A549 (cell line): ENCODE measurements around the gene DNAAF5.

Source experiments
- CEBPB ChIP-seq, 2 experiments: fragments of >200 bp in 1 of 2; sonication (Bioruptor Twin) in 1 of 2; formaldehyde crosslinking in 1 of 2; IDR thresholded peaks; 2 replicates each; pipeline ENCODE4 v1.6.1; 2012 to 2016
- CHD2 ChIP-seq: fragments of 150-350 bp; IDR thresholded peaks from 2 replicates; pipeline ENCODE4 v1.6.1; 2014; ENCODE audit warnings: low read length; ENCODE audit not compliant: partially characterized antibody
- CTCF ChIP-seq: fragments of >200 bp; sonication (Bioruptor Twin); formaldehyde crosslinking; IDR thresholded peaks from 3 replicates; pipeline ENCODE4 v1.5.1; 2016
- EP300 ChIP-seq, 2 experiments: fragments of >200 bp; sonication (Bioruptor Twin); formaldehyde crosslinking; IDR thresholded peaks; 2 replicates in 1 of 2; 3 replicates in 1 of 2; pipeline ENCODE4 v1.6.1; 2016 to 2017
- ESRRA ChIP-seq: fragments of 150-350 bp; IDR thresholded peaks from 2 replicates; pipeline ENCODE4 v1.6.1; 2014; ENCODE audit warnings: mild to moderate bottlenecking, low read length, borderline replicate concordance
- HOXB13 ChIP-seq: fragments of 250-450 bp; sonication (Bioruptor Pico); IDR thresholded peaks from 2 replicates; pipeline ENCODE4 v1.5.0; 2020; ENCODE audit warnings: low read depth, mild to moderate bottlenecking, moderate library complexity
- KDM5A ChIP-seq: fragments of 200-600 bp; sonication (generic); IDR thresholded peaks from 2 replicates; pipeline ENCODE4 v1.6.1; 2016; ENCODE audit warnings: antibody characterized with exemption, mild to moderate bottlenecking
- MAX ChIP-seq: IDR thresholded peaks from 2 replicates; pipeline ENCODE4 v1.6.1; 2012
- MAZ ChIP-seq: fragments of 150-350 bp; IDR thresholded peaks from 2 replicates; pipeline ENCODE4 v1.6.1; 2014; ENCODE audit warnings: antibody characterized with exemption, low read depth, low read length, borderline replicate concordance
- PBX3 ChIP-seq: IDR thresholded peaks from 2 replicates; pipeline ENCODE4 v1.6.1; 2012
- POLR2A ChIP-seq: IDR thresholded peaks from 2 replicates; pipeline ENCODE4 v1.6.1; 2012; ENCODE audit warnings: mild to moderate bottlenecking, low read length
- RAD21 ChIP-seq, 2 experiments: fragments of >200 bp in 1 of 2; sonication (Bioruptor Twin) in 1 of 2; formaldehyde crosslinking in 1 of 2; IDR thresholded peaks in 1 of 2; conservative IDR thresholded peaks in 1 of 2; 2 replicates in 1 of 2; 3 replicates in 1 of 2; pipeline ENCODE4 v1.6.1; 2012 to 2018; ENCODE audit warnings: inconsistent platforms in 1 of 2
- REST ChIP-seq: fragments of 200-600 bp; sonication (generic); IDR thresholded peaks from 2 replicates; pipeline ENCODE4 v1.6.1; 2016; ENCODE audit warnings: antibody characterized with exemption, mild to moderate bottlenecking, moderate library complexity
- SMC3 ChIP-seq: fragments of >200 bp; sonication (Bioruptor Twin); formaldehyde crosslinking; IDR thresholded peaks from 3 replicates; pipeline ENCODE4 v1.6.1; 2018; ENCODE audit warnings: inconsistent platforms

GRCh38 chr7:824664-825063 is 98.2 kb downstream of the DNAAF5 start:
- no peak for TF ChIP-seq POLR2A
- no peak for TF ChIP-seq CTCF
- no peak for TF ChIP-seq HOXB13 (CRISPR knock-in tag)
- TF ChIP-seq EP300 (IDR thresholded peaks at IDR 0.05) = no peak
- TF ChIP-seq KDM5A = no peak
- no peak for TF ChIP-seq RAD21 (conservative IDR thresholded peaks at IDR 0.05 in 1 of 2, IDR thresholded peaks at IDR 0.05 in 1 of 2)
- TF ChIP-seq SMC3 = no peak
- no peak for TF ChIP-seq PBX3
- TF ChIP-seq CHD2 = no peak
- no peak for TF ChIP-seq MAZ
- no peak for TF ChIP-seq ESRRA
- TF ChIP-seq MAX = no peak
- TF ChIP-seq CEBPB (IDR thresholded peaks at IDR 0.05) = no peak
- no peak for TF ChIP-seq REST
